Limb (tissue), 2 donors: Measurements from ENCODE around the gene SLC6A19.
A peak's percentile ranks its signal among the peaks of the same experiment; 100 is the strongest.

Experiments
- DNase-seq, 2 donors: peaks; one replicate each; pipeline ENCODE4 v3.0.0-alpha.2; 2016; ENCODE audit errors: extremely low spot score in 2 of 2

Gene SLC6A19

DNA sequence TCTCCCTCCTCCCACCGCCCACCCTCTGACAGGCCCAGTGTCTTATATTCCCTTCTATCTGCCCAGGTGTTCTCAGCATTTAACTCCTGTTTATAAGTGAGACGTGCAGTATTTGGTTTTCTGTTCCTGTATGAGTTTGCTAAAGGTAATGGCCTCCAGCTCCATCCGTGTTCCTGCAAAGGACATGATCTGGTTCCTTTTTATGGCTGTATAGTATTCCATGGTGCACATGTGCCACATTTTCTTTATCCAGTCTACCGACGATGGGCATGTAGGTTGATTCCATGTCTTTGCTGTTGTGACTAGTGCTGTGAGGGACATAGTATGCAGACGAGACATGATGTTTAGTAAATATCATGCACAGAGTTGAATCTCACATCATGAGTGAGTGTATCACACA is 7.0 kb upstream of the SLC6A19 start:
- DNase-seq, result no peak

DNA sequence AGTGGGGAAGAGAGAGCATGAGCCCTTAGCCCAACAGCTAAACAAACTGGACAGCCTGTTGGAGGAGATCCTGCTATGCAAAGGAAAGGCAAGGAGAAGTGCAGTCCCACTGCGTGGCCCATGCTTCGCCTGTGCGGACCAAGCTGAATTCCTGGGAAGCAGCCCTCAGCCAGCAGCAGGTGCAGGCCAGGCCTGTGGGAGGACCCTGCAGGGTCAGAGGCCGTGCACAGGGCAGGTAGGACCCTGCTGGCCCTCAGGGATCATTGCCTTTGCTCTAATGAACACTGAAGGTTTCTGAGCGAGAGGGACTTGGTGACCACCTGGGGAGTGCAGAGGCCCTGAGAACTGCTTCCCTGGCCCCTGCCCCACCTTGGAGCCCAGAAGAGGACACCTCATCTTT is 6.0 kb upstream of the SLC6A19 start:
- DNase-seq, result no peak

DNA sequence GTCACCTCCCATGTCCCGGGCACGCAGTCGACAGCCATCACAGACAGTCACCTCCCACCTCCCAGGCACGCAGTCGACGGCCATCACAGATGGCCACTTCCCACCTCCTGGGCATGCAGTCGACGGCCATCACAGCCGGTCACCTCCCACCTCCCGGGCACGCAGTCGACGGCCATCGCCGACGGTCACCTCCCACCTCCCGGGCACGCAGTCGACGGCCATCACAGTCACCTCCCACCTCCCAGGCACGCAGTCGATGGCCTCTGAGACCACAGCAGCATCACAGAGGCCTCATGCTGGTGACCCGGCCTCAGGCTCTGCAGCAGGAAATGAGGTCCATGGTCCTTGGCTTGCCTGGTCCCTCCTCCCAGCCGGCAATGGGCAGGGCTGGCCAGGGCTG is 5.5 kb upstream of the SLC6A19 start:
- no peak for DNase-seq

DNA sequence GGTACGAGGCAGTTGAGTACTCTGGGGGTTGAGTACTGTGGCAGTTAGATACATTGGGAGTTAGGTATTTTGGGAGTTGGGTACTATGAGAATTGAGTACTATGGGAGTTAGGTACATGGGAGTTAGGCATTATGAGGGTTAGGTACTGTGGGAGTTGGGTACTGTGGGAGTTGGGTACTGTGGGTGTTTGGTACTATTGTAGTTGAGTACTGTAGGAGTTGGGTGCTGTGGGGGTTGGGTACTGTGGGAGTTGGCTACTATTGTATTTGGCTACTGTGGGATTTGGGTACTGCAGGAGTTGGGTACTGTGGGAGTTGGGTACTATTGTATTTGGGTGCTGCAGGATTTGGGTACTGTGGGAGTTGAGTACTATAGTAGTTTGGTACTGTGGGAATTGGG is 4.8 kb upstream of the SLC6A19 start:
- DNase-seq, result no peak

DNA sequence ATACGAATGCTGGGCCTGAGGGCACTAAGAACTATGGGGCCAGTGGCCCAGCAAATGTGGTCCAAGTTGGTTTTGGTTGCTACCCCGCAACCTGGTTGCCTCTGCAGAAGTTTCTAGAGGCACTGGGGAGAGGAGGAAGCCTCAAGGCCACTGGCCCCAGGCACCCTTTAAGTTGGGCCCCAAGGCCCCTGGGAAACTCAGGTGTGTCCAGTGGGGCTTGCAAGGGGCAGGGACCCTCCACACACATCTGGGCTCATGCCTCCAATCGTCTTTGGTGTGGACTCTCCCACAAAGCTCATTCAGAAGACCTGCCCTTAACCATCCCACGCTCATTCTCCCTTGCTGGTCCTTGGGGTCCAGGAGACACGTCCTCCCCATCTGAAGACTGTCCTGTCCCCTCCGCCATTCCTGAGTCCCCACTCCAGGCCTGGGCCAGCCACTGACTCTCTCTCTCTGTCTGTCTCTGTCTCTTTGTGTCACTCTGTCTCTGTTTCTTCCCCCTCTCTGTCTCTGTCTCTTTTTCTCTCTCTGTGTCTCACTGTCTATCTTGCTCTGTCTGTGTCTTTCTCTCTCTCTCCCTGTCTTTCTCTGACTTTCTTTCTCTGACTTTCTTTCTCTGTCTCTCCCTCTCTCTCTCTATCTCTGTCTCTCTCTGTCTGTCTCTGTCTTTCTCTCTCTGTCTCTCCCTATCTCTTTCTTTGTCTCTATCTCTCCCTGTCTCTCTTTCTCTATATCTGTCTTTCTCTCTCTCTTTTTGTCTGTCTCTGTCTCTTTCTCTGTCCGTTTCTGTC is 3.3 kb upstream of the SLC6A19 start:
- no peak for DNase-seq

DNA sequence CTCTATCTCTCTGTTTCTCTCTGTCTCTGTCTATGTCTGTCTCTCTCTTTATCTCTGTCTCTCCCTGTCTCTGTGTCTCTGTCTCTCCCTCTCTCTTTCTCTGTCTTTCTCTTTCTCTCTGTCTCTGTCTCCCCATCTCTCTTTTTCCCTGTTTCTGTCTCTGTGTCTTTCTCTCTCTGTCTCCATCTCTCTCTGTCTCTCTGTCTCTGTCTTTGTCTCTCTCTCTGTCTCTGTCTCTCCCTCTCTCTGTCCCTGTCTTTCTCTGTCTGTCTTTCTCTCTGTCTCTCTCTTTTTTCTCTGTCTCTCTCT is 2.1 kb upstream of the SLC6A19 start:
- no peak for DNase-seq

DNA sequence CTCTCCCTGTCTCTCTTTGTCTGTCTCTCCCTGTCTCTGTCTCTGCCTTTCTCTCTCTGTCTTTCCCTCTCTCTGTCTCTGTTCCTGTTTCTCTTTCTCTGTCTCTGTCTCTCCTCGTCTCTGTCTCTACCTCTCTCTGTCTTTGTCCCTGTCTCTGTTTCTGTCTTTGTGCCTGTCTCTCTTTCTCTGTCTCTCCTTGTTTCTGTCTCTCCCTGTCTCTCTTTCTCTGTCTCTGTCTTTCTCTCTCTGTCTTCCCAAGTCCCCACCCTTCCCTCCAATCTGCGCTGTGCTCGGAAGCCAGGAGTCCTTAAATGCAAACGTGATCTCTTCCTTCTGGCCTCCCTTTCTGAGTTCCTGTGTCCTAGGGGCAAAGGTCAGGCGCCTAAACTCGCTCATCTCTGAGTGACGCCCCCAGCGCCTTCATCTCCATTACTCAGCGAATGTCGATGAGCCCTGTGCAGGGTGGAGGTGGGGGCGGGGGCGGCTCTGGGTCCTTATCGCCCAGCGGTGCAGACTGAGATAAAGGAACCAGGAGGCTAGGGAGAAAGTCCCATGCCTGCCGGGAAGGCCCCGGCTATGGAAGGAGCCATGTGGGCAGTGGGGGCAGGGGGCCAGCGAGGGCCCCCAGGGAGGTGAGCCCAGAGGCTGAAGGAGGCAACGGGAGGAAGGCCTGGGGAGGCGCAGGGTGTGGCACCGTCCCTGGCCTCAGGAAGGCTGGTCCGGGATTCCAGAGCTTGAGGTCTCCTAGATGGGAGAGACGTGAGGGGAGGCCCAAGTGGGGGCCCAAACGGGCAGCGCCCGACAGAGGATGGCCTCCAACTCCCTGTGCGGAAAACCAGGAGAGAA is 1.5 kb upstream of the SLC6A19 start:
- DNase-seq, result no peak

DNA sequence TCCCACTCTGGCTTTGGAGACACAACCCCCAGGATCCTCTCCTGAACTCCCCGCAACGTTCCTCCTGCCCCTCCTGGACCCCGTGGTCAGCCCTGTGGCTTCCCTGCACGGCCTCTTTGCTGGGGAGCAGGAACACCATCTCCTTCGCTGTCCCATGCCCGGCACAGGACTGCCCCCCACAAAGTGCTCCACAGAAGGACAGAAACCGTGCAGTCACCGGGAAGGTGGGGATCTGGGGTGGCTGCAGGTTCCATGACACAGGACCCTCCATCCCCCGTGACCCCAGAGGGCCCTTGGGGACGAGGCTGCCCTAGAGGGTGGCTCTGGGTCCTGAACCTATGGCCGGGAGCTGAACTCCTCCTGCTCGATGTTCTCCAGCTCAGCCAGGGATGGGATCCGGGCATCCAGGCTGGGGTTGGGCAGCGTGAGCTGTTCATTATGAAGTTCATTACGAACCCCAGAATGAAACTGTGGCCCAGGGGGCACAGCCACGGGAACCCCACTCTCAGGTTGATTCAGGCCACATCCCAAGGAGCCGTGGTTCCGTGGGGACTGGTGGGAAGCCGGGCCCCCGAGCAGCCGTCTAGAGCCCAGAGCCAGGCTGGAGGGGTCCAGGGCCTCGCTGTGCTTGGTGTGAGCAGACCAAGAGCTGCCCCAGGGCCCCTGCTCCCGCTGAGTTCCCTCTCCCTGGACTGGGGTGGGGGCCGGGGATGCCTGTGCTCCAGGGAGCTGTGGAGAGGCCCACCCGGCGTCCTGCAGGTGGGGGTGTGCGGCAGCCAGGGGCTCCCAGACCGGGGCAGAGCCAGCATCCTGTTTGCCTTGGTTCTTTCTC is 684 bp upstream of the SLC6A19 start:
- DNase-seq, result no peak

DNA sequence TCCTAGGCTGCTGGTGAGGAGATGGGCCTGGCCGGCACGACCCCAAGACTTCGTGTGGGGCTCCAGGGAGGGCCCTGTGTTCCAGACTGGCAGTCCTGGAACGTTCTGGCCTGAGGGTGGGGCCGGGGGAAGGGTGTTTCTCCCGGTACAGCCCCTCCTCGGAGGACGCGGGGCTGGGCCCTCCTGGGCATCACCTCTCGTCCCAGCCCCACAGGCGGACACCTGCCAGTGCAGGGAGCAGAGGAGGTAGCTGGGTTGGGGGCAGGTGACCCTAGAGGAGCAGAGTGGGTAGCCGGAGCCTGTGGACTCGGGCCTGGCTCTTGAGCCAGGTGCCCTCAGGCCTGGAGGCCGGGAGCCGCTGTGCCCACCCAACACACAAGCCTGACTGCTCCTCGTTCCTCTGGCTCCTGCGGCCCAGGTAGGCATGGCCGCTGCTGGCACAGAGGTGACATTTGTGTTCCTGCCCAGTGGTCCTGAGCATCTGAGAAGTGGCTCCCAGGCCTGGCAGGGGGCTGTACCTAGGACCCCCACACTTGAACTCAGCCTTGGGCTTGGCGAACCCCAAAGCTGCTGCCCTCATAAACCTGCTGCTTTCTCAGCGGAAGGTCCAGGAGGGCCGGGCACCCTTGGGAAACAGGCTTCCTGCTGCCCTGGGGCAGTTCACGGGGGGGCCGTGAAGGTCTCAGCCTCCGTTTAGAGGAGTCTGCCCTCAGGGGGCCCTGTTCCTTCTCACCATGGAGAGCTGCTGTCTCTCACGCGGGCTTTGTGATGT is 817 bp downstream of the SLC6A19 start:
- no peak for DNase-seq

DNA sequence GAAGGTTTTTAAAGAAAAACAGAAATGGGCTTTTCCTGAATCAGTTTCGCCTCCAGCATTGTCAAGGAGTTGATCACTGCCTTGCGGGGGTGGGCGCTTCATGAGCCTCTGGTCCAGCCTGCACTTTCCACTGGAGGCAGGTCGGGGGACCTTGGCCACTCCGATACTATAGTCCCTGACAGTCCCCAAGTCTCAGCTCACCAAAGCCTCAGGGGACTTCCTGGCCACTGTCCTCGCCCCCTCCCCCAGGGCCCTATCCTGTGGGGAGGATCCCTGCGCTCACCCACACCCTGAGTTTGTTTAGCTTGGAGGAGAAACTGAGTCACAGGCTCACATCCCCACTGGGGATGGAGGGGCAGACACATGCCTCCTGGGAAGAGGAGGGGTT is 1.4 kb downstream of the SLC6A19 start:
- no peak for DNase-seq

DNA sequence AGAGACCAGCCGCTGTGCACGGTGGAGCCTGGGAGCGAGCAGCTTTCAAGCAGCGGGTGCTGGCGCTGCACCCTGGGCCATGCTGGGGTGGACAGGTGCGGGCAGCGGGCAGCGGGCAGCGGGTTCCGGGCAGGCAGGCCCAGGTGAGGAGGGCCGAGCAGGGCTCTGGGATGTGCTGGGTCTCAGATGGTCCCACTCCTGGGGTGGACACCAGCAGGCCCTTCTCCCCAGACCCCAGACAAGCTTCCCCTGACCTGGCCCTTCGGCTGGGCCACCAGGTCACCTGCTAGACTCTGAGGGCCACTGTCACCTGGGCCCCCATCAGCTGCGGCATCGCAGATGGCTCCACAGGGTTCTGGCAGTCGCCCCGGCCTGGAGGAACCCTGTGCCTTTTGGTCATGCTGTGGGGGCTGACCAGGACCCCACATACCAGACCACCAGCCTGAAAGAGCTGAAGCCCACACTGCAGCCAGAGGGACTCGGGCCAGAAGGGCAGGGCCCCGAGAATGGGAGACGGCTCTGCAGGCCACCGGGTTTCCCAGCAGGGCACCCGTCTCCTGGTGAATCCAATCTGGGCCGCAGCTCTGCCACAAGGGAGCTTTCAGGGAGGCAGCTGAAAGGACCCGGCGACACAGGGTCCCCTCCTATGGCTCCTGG is 2.0 kb downstream of the SLC6A19 start:
- no peak for DNase-seq

DNA sequence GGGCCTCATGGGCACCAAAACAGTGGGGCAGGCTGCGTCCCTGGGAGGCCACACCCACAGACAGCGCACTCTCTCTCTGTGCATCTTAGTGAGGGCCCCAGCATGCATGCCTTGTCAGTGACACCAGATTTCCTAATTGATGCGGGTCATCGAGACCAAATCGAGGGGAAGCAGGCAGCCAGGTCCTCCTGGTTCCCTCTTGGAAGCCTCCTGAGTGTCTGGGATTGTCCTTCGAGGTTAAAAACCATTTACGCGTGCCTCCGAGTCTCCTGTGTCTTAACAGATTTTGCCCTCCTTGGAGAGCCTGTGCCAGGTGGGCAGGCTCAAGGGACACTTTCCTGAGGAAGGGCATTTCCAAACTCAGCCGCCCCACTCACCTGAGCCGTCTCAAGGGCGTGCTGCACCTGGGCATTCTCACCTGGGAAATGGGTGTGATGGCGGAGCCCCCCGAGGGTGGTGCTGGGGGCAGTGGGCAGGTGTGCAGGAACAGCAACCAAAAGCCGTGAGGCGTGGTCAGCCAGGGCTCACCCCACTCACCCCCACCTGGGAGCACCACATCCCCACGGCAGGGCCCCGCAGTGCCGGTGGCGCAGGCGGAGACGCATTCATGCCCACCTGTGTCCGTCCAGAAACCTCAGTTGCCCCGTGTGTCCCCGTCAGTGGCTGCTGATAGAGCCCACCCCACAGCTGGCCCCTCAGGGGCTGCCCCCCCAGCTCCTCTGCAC is 2.7 kb downstream of the SLC6A19 start:
- no peak for DNase-seq

DNA sequence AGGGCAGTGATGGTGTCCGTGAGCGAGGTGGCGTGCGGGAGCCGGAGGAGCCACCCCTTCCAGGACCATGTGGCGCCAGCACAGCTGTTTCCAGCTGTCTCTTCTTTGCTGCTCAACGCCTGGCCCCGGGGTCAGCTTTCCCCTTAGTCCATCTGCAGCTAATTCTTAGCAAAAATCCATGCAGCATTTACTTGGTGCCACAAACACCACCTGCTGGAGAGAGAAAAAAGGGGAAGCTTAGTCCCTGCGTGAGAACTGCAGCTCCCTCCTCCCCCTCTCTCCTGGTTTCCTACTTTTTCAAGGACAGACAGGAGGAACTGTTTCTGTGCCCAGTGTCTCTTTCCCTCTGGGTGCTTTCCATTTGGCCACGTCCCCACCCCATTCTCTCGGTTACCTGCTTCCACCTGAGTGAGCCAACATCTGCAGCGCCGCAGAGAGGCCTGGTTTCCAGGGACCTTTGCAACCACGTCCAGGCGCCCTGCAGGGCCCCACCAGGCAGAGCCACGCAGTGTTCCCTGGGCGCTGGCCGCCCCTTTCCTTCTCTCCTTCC is 3.4 kb downstream of the SLC6A19 start:
- peak; percentile 51 to 54 for DNase-seq

DNA sequence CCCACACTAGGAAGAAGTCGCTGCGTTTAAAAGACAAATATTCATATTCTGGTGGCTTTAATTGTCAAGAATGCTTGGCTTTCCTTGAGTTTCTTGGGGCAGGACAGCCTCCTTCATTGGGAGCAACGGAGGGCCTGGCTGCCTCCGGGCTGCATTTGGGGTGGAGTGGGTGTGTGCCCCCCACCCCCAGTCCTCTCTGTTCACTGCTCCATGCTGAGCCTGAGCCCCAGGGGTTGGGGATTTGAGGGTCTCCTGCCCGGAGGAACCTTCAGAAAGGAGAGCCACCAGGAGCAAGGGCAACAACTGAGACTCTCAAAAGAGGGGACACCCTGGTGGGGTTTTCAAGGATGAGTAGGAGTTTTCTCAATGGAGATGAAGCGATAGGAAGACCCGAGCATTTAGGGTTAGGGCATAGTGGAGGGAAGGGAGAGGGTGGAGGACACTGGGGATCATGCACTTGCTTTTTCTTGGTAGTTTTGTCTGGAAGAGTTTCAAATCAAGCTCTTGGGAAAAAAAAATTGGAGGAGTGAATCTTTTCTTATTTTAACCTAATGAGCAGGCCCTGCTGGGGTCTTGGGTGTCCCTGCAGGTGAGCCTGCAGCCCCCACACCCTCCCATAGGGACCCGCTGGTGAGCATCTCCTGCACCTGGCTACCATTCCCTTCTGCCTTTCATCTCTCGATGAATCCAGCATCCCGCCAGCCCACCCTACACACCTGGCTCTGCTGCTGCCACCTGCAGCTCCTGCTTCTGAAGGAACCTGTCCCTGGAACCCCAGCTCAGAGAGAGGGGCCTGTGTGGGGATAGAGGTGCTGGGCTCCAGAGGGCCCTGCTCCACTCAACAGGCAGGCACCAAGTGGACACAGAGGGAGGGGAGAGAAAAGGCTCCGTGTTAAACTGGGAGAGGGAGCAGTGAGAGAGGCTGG is 4.1 kb downstream of the SLC6A19 start:
- DNase-seq, result no peak

DNA sequence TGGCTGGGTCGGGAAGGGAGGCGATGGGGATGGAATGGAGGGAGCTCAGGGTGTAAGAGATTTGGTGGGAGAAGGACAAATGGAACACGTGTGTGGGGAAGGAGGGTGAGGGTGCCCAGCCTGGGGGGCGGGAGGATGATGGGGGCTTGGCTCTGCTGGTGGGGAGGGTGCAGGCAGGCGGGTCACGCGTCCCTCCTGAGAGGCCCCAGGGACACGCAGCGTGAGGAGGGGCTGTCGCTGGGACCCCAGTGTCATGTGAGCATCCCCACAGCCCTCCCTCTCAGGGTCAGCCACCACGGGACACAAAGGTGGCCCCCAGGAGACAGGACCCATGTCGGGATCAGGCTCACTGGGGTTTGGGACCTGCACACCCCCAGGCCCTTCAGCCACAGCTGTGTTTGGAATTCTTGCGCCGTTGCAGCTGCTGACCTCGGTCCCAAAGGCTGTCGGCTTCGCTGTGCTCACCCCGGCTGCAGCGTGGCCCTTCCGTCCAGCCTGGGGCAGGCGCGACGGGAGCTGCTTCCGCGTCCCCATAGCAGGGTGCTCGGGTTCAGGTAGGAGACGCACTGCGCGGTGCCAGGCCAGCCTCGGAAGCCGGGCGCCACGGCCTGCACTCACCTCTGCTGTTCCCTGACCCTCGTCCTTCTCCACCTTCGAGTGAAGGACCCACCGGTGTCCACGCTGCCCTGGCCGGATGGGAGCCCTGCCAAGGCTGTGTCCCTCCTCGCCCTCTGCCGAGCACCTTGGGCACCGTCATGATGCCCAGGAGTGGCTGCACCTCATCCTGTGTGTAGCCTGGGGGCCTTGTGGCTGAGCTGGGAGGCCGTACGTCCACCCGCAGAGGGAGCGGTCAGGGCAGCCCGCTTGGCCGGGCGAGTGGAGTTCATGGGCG is 5.4 kb downstream of the SLC6A19 start:
- no peak for DNase-seq

DNA sequence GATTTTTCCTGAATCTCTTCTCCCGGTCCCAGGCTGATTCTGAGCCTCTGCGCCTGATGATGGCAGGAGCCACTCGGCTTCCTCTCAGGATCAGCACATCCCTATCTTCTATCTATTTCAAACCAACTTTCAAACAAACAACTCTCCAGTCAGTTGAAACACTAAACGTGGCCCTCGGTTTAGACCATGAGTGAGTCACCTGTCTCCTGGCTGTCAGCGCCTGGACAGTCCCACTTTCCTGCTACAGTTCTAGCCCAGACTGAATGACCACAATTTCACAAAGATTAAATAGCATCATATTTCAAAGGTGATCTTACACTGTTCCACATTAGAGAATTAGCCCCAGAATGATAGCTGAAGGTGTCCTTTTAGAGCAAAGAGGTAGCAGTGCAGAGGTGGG is 6.2 kb downstream of the SLC6A19 start:
- DNase-seq, result no peak

DNA sequence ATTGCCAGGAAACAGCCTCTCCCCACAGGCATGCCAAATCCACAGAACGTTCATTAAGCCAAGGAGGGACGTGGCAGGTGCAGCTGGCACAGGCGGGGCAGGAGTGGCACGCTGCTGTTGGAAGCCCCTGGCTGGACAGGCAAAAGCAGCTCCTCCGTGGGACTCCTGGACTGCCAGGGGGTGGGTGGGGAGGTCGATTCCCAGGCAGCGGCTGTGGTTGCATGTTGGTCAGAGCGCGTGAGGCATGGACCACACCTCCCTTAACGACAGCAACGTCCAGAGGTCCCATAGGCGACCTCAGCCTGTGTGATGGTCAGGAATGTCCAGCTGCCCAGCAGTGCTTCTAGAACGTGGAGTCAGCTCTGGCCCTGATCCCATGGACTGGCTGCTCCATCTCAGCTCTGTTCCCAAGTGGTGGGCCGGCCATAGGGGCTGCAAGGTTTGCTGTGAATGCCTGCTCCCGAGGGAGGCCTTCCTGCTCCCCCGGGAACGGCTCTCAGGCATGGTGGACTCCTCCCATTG is 6.9 kb downstream of the SLC6A19 start:
- DNase-seq, result no peak
